ENCODE results near the gene C1orf159.

Gene C1orf159

DNA sequence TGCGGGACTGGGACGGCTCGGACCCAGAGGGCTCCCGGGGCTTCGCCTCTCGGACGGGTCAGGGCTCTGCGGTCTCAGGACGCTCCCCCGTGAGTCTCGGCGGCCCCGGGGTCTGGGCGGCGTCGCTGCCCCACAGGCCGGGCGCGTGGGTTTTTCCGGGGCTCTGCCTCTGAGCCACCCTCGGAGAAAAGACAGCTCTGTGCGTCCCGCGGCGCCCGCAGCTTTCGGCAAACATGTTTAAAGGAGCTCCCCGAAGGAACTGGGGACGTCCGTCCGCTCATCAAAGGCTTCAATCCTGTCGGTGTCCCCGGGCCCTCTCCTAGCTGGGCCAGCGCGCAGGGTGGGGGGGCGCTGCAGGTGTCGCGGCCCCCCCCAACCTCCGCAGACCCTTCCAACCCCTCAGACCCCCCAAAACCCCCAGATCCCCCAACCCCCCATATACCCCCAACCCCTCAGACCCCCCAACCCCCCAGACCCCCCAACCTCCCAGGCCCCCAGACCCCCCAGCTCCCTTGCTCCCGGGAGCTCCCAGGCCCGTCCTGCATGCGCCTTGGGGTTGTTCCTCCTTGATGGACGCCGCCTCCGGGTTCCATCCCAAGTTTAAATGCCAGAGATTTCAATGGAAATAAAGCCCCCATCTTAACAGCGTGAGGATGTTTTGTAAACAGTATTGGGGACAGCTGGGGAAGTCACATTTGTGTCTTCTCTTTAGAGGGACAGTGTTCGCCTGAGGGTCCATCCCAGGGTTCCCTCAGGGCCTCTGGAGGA is 996 bp upstream of the C1orf159 start:
- Histone ChIP-seq H3K27ac (ENCODE audit: low read length) (no peak overlapping the region), H3K4me1 (ENCODE audit: insufficient read depth, low read length) (peaks cover 19% of the 10 kb centered on the region), H4K20me1 (ENCODE audit: insufficient read depth, low read length) (0 out of 2 replicates have a peak, but pooled peaks cover 4% of the 10 kb centered on the region), H2AFZ (ENCODE audit: low read depth, low read length) (peak overlapping the region; percentile 58), H3K4me3 (ENCODE audit: low read depth in 1 of 2, low read length in 2 of 2) (peak overlapping the region in 1 of 2 experiments; percentile 62; a peak in 3 of 4 replicates), H3K36me3 (ENCODE audit: insufficient read depth, low read length) (peaks cover 9% of the 10 kb centered on the region), H3K4me2 (ENCODE audit: insufficient read depth, low read length) (peak overlapping the region; percentile 97), H3K9me3 (ENCODE audit: insufficient read depth, low read length, severe bottlenecking) (peaks cover 6% of the 10 kb centered on the region), H3K9ac (ENCODE audit: low read depth, low read length) (peak overlapping the region; percentile 53; the same call in 1 of the 2 replicates), H3K27me3 (ENCODE audit: insufficient read depth, low read length, poor library complexity) (no peaks in the 10 kb centered on the region), H3K79me2 (ENCODE audit: insufficient read depth, low read length) (peaks cover 31% of the 10 kb centered on the region)
- no peak for DNase-seq
- TF ChIP-seq EZH2 (IDR thresholded peaks at IDR 0.05; ENCODE audit: borderline replicate concordance, low read depth, low read length, severe bottlenecking): no peak
- TF ChIP-seq, protein P1, sequence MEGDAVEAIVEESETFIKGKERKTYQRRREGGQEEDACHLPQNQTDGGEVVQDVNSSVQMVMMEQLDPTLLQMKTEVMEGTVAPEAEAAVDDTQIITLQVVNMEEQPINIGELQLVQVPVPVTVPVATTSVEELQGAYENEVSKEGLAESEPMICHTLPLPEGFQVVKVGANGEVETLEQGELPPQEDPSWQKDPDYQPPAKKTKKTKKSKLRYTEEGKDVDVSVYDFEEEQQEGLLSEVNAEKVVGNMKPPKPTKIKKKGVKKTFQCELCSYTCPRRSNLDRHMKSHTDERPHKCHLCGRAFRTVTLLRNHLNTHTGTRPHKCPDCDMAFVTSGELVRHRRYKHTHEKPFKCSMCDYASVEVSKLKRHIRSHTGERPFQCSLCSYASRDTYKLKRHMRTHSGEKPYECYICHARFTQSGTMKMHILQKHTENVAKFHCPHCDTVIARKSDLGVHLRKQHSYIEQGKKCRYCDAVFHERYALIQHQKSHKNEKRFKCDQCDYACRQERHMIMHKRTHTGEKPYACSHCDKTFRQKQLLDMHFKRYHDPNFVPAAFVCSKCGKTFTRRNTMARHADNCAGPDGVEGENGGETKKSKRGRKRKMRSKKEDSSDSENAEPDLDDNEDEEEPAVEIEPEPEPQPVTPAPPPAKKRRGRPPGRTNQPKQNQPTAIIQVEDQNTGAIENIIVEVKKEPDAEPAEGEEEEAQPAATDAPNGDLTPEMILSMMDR (IDR thresholded peaks at IDR 0.05; ENCODE audit: borderline replicate concordance, extremely low read depth, low read length, poor library complexity, severe bottlenecking): no peak
- no peak for ATAC-seq (ENCODE audit: insufficient read depth, low read depth)

DNA sequence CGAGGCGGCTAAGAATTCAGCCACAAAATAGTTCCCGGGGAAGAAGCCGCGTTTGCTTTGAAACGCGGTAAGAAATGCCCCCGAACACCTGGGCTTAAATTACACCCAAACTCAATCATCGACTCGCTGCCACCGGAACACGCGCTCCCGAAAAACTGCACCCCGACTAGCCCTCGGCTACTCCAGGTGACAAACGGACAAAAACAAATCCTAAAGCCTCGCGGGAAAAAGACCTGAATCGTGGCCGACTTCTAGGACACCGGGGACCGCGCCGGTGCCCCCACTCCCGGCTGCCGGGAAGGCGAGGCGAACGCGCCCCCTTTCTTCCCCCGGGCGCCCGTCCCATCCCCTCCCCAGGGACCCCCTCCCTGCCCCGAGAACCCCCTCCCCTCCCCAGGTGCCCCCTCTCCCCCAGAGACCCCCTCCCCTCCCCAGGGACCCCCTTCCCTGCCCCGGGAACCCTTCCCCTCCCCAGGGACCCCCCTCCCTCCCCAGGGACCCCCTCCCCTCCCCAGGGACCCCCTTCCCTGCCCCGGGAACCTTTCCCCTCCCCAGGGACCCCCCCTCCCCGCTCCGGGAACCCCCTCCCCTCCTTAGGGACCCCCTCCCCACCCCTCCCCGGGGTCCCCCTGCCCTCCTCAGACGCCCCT is 628 bp downstream of the C1orf159 start:
- no peaks in the 10 kb centered on the region for H3K27me3 ChIP-seq (ENCODE audit: insufficient read depth, low read length, poor library complexity)
- H3K4me2 ChIP-seq (ENCODE audit: insufficient read depth, low read length): peak overlapping the region; percentile 91
- DNase-seq (no peak), ATAC-seq (ENCODE audit: insufficient read depth, low read depth) (no peak)
- TF ChIP-seq, protein P1 (IDR thresholded peaks at IDR 0.05; ENCODE audit: borderline replicate concordance, extremely low read depth, low read length, poor library complexity, severe bottlenecking): no peak
- peak overlapping the region; percentile 81 to 91 for H3K4me3 ChIP-seq (ENCODE audit: low read depth in 1 of 2, low read length in 2 of 2)
- peak overlapping the region; percentile 66 for H3K9ac ChIP-seq (ENCODE audit: low read depth, low read length)
- peaks cover 47% of the 10 kb centered on the region for H3K79me2 ChIP-seq (ENCODE audit: insufficient read depth, low read length)
- peaks cover 6% of the 10 kb centered on the region for H3K9me3 ChIP-seq (ENCODE audit: insufficient read depth, low read length, severe bottlenecking)
- H3K36me3 ChIP-seq (ENCODE audit: insufficient read depth, low read length): peaks cover 14% of the 10 kb centered on the region
- H3K4me1 ChIP-seq (ENCODE audit: insufficient read depth, low read length): peaks cover 19% of the 10 kb centered on the region
- no peak overlapping the region for H3K27ac ChIP-seq (ENCODE audit: low read length)
- H4K20me1 ChIP-seq (ENCODE audit: insufficient read depth, low read length): peaks cover 9% of the 10 kb centered on the region; the same call in 1 of the 2 replicates
- H2AFZ ChIP-seq (ENCODE audit: low read depth, low read length): peak overlapping the region; percentile 72; the same call in 1 of the 2 replicates

DNA sequence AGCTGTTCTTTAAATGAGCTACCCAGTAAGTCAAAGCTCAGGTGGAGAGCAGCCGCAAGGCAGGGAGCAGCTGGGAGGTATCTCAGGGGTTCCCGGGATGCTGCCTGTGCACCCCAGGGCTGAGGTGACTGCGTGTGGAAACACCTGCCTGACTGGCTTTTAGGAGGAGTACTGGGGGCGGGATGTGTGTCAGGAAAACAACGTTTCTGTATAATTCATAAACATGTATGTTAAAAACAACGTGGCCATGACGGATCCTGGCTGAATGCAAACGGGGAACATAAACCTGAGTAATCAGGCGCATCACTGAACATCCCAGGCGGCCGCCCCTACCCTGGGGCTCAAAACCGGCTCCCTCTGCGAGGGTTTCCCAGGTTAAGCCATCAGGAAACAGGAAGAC is 1.5 kb downstream of the C1orf159 start:
- Histone ChIP-seq H3K36me3 (ENCODE audit: insufficient read depth, low read length) (peaks cover 14% of the 10 kb centered on the region), H3K9me3 (ENCODE audit: insufficient read depth, low read length, severe bottlenecking) (peaks cover 6% of the 10 kb centered on the region), H3K79me2 (ENCODE audit: insufficient read depth, low read length) (peaks cover 54% of the 10 kb centered on the region), H3K27ac (ENCODE audit: low read length) (no peak overlapping the region), H2AFZ (ENCODE audit: low read depth, low read length) (no peak overlapping the region), H3K27me3 (ENCODE audit: insufficient read depth, low read length, poor library complexity) (no peaks in the 10 kb centered on the region), H3K4me3 (ENCODE audit: low read depth in 1 of 2, low read length in 2 of 2) (peak overlapping the region in 1 of 2 experiments; percentile 68; a peak in 2 of 4 replicates), H3K4me2 (ENCODE audit: insufficient read depth, low read length) (peak overlapping the region; percentile 91), H3K9ac (ENCODE audit: low read depth, low read length) (no peak overlapping the region), H3K4me1 (ENCODE audit: insufficient read depth, low read length) (peaks cover 19% of the 10 kb centered on the region), H4K20me1 (ENCODE audit: insufficient read depth, low read length) (peaks cover 9% of the 10 kb centered on the region; the same call in 1 of the 2 replicates)
- TF ChIP-seq, protein P1 (IDR thresholded peaks at IDR 0.05; ENCODE audit: borderline replicate concordance, extremely low read depth, low read length, poor library complexity, severe bottlenecking): no peak
- TF ChIP-seq EZH2 (IDR thresholded peaks at IDR 0.05; ENCODE audit: borderline replicate concordance, low read depth, low read length, severe bottlenecking): no peak
- DNase-seq (no peak), ATAC-seq (ENCODE audit: insufficient read depth, low read depth) (no peak)

All from DND-41 (cell line).